ENCODE measurements around the gene PDPN. TPM values are rescaled to one million over a fixed set of nuclear protein-coding genes. Genes with fewer than 3 reads are reported as not detected.

Gene PDPN
- total and polyA plus RNA-seq, 2 of the 8 experiments (the other 6 are each of a cell fraction or from before 2014, with no cell fraction given), result 44.7 to 169 TPM

- FAIRE-seq (no peak), DNase-seq (ENCODE audit: low read depth in 1 of 2, low spot score in 2 of 2) (no peak)
- Histone ChIP-seq H3K23ac (ENCODE audit: insufficient read length) (no peak overlapping the region), H3K27ac (ENCODE audit: low read depth, low read length) (no peak overlapping the region), H2BK120ac (replicated peaks; ENCODE audit: low read depth, low read length) (no peak overlapping the region), H4K5ac (ENCODE audit: insufficient read length, low read depth, low read length) (no peak overlapping the region), H3K36me3 (ENCODE audit: control insufficient read depth in 2 of 4, insufficient read depth in 4 of 4, low read length in 3 of 4) (peaks cover 0 to 14% (median 0%) of the 10 kb centered on the region in 4 experiments; a peak in 4 of 8 replicates), H2BK5ac (ENCODE audit: low read depth, low read length) (no peak overlapping the region; the same call in 1 of the 2 replicates), H3K56ac (replicated peaks; ENCODE audit: insufficient read length, low read depth, low read length) (no peak overlapping the region), H4K8ac (ENCODE audit: extremely low read depth, insufficient read depth, low read length) (no peak overlapping the region), H3K4me3 (ENCODE audit: extremely low read depth in 1 of 4, insufficient read depth in 2 of 4, low read depth in 3 of 4, low read length in 4 of 4) (peak overlapping the region in 1 of 4 experiments; percentile 6; a peak in 1 of 8 replicates), H3K9ac (replicated peaks in 1 of 4; ENCODE audit: extremely low read depth in 1 of 4, low read depth in 3 of 4, low read length in 3 of 4) (no peak overlapping the region), H3K23me2 (ENCODE audit: low read depth, low read length) (peaks cover 15% of the 10 kb centered on the region; the same call in 1 of the 2 replicates), H3K79me2 (ENCODE audit: control insufficient read depth in 1 of 2, insufficient read depth in 2 of 2, low read length in 2 of 2) (peaks cover 24 to 78% of the 10 kb centered on the region in 2 experiments), H3K4ac (replicated peaks; ENCODE audit: insufficient read length, low read depth, low read length) (no peak overlapping the region), H3K14ac (ENCODE audit: insufficient read length) (no peak overlapping the region), H2BK15ac (ENCODE audit: low read length) (0 out of 2 replicates have a peak overlapping the region, but pooled peaks have one; percentile 33), H3K18ac (ENCODE audit: extremely low read depth, low read length) (peak overlapping the region; percentile 32; the same call in 1 of the 2 replicates), H3K4me1 (replicated peaks in 1 of 4; ENCODE audit: control insufficient read depth in 3 of 4, insufficient read depth in 4 of 4, low read length in 3 of 4) (peaks cover 7 to 28% (median 19%) of the 10 kb centered on the region in 4 experiments), H4K91ac (replicated peaks; ENCODE audit: insufficient read length, low read length) (no peak overlapping the region), H3K4me2 (ENCODE audit: insufficient read depth in 1 of 2, low read depth in 2 of 2, low read length in 2 of 2) (peak overlapping the region; percentile 45 to 95), H2BK12ac (ENCODE audit: low read depth, low read length) (peak overlapping the region; percentile 31; the same call in 1 of the 2 replicates), H2AFZ (ENCODE audit: low read length) (no peak overlapping the region), H4K20me1 (replicated peaks in 1 of 2; ENCODE audit: control insufficient read depth in 1 of 2, insufficient read depth in 2 of 2, low read length in 2 of 2) (peaks cover 0 to 5% of the 10 kb centered on the region in 2 experiments), H2AK5ac (ENCODE audit: low read depth, low read length) (no peak overlapping the region; the same call in 1 of the 2 replicates), H3K79me1 (ENCODE audit: low read depth, low read length) (peaks cover 7% of the 10 kb centered on the region; the same call in 1 of the 2 replicates), H3K27me3 (replicated peaks in 1 of 4; ENCODE audit: control insufficient read depth in 3 of 4, extremely low read depth in 1 of 4, insufficient read depth in 3 of 4, low read length in 3 of 4) (peaks cover 0 to 3% (median 0%) of the 10 kb centered on the region in 4 experiments; a peak in 1 of 7 replicates), H2BK20ac (ENCODE audit: low read length) (0 out of 2 replicates have a peak overlapping the region, but pooled peaks have one; percentile 32), H3K9me3 (ENCODE audit: insufficient read depth in 2 of 2, low read depth in 1 of 2, low read length in 1 of 2) (no peaks in the 10 kb centered on the region)
- POLR2A ChIA-PET (ENCODE audit: partially characterized antibody), result interaction anchor here (1.4 kb wide), 1 partner anchor 9 kb away, joined by 6 read pairs; no protein-coding TSS in a partner anchor
- WGBS, 2 experiments (ENCODE audit: extremely low coverage in 1 of 2, insufficient coverage in 1 of 2, insufficient read length in 1 of 2, insufficient replicate concordance in 2 of 2, low coverage in 1 of 2, low lambda C conversion rate in 2 of 2, missing lambda C conversion rate in 1 of 2), result 76% methylated on average over 9 of the region's 9 CpGs; no CpG with 5 or more reads in 1 of the 2 experiments
- CTCF ChIA-PET (ENCODE audit: partially characterized antibody), result interaction anchor here (0.7 to 2.7 kb wide), 2 partner anchors 12 to 47 kb away, joined by 3 to 10 read pairs; no protein-coding TSS in a partner anchor
- no peak for TF ChIP-seq SP2 (IDR thresholded peaks at IDR 0.05; ENCODE audit: low read length)
- TF ChIP-seq BCL11A (IDR thresholded peaks at IDR 0.05; ENCODE audit: low read depth in 2 of 2, low read length in 2 of 2), result no peak
- no peak for TF ChIP-seq ATF2 (IDR thresholded peaks at IDR 0.05; ENCODE audit: low read length)
- TF ChIP-seq CTCF (IDR thresholded peaks at IDR 0.05; ENCODE audit: control extremely low read depth in 1 of 3, insufficient read depth in 1 of 3, low read depth in 1 of 3, low read length in 3 of 3), result no peak
- no peak for TF ChIP-seq CHD1 (IDR thresholded peaks at IDR 0.05; ENCODE audit: low read depth, low read length)
- TF ChIP-seq TBP (IDR thresholded peaks at IDR 0.05; ENCODE audit: low read depth, low read length), result no peak
- no peak for TF ChIP-seq EGR1 (IDR thresholded peaks at IDR 0.05; ENCODE audit: borderline replicate concordance, low read depth, low read length)
Observed at GRCh38 chr1:13587256-13588030, 3.8 kb downstream of the PDPN start.
